ENCODE data around the gene TCL1B.

DNA sequence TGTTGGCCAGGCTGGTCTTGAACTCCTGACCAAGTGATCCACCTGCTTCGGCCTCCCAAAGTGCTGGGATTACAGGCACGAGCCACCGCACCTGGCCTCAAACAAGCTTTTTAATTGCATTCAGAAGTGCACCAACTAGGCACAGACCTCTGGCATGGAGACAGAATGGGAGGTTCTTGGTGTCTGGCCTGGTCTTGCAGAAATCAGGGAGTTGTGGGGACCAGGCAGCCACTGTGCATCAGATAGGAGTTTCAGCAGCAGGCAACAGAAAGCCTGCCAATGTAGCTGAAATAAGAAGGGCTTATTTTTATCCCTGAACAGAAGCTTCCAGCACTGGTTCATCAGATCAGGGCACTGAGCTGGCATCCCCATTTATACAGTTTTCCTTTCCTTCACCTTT, 22.2 kb upstream of the TCL1B start:
- TF ChIP-seq, protein P1, sequence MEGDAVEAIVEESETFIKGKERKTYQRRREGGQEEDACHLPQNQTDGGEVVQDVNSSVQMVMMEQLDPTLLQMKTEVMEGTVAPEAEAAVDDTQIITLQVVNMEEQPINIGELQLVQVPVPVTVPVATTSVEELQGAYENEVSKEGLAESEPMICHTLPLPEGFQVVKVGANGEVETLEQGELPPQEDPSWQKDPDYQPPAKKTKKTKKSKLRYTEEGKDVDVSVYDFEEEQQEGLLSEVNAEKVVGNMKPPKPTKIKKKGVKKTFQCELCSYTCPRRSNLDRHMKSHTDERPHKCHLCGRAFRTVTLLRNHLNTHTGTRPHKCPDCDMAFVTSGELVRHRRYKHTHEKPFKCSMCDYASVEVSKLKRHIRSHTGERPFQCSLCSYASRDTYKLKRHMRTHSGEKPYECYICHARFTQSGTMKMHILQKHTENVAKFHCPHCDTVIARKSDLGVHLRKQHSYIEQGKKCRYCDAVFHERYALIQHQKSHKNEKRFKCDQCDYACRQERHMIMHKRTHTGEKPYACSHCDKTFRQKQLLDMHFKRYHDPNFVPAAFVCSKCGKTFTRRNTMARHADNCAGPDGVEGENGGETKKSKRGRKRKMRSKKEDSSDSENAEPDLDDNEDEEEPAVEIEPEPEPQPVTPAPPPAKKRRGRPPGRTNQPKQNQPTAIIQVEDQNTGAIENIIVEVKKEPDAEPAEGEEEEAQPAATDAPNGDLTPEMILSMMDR (IDR thresholded peaks at IDR 0.05): no peak
- no peak for TF ChIP-seq POLR2AphosphoS5 (IDR thresholded peaks at IDR 0.05)
